Keratinocyte (primary cell): ENCODE data around the gene RABGGTB.
"Not testable (repeated sequence)": the region's sequence is repeated elsewhere in the genome, so short reads cannot be mapped to it uniquely, and the experiment has no call there.

Experiments
- EZH2 ChIP-seq: IDR thresholded peaks from one replicate; pipeline ENCODE4 v1.6.1; 2012; ENCODE audit warnings: inconsistent platforms, mild to moderate bottlenecking, low read length, moderate library complexity
- TF ChIP-seq, protein P1 (sequence below), 3 experiments: IDR thresholded peaks in 1 of 3; conservative IDR thresholded peaks in 1 of 3; optimal IDR thresholded peaks in 1 of 3; 2 replicates in 2 of 3; 3 replicates in 1 of 3; pipeline versions ENCODE3 to v1.5.1; 2011; ENCODE audit warnings: low read length in 3 of 3, mild to moderate bottlenecking in 3 of 3, moderate library complexity in 2 of 3, control low read depth in 1 of 3, inconsistent platforms in 1 of 3; ENCODE audit not compliant: insufficient read depth in 2 of 3; ENCODE audit errors: extremely low read depth in 1 of 3

DNA sequence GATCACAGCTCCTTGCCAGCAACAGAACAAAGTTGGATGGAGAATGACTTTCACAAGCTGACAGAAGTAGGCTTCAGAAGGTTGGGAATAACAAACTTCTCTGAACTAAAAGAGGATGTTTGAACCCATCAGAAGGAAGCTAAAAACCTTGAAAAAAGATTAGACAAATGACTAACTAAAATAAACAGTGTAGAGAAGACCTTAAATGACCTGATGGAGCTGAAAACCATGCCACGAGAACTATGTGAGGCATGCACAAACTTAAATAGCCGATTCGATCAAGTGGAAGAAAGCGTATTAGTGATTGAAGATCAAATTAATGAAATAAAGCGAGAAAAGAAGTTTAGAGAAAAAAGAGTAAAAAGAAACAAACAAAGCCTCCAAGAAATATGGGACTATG lies 7.4 kb upstream of the RABGGTB start:
- TF ChIP-seq, protein P1, sequence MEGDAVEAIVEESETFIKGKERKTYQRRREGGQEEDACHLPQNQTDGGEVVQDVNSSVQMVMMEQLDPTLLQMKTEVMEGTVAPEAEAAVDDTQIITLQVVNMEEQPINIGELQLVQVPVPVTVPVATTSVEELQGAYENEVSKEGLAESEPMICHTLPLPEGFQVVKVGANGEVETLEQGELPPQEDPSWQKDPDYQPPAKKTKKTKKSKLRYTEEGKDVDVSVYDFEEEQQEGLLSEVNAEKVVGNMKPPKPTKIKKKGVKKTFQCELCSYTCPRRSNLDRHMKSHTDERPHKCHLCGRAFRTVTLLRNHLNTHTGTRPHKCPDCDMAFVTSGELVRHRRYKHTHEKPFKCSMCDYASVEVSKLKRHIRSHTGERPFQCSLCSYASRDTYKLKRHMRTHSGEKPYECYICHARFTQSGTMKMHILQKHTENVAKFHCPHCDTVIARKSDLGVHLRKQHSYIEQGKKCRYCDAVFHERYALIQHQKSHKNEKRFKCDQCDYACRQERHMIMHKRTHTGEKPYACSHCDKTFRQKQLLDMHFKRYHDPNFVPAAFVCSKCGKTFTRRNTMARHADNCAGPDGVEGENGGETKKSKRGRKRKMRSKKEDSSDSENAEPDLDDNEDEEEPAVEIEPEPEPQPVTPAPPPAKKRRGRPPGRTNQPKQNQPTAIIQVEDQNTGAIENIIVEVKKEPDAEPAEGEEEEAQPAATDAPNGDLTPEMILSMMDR (optimal IDR thresholded peaks at IDR 0.05 in 1 of 3, IDR thresholded peaks at IDR 0.05 in 1 of 3, conservative IDR thresholded peaks at IDR 0.05 in 1 of 3; ENCODE audit: extremely low read depth in 1 of 3, insufficient read depth in 2 of 3, low read length in 3 of 3) = not testable (repeated sequence)
- not testable (repeated sequence) for TF ChIP-seq EZH2
